ENCODE data around the gene YBEY. TPM values are rescaled to one million over a fixed set of nuclear protein-coding genes. Genes with fewer than 3 reads are reported as not detected.
"Not testable (repeated sequence)": the region's sequence is repeated elsewhere in the genome, so short reads cannot be mapped to it uniquely, and the experiment has no call there.

YBEY gene
- total RNA-seq, 6 donors from 2014 or later = 7.7 to 26.2 (median 10.8) TPM

GRCh38 chr21:46301759-46302158 lies 15.6 kb downstream of the YBEY start:
- Histone ChIP-seq H3K36me3 (peaks cover 0 to 11% (median 3%) of the 10 kb centered on the region in 4 donors), H3K4me3 (no peak overlapping the region), H3K4me1 (peaks cover 10 to 15% (median 13%) of the 10 kb centered on the region in 4 donors), H3K9me3 (no peaks in the 10 kb centered on the region), H3K27me3 (peaks cover 0 to 9% (median 1%) of the 10 kb centered on the region in 4 donors), H3K27ac (no peak overlapping the region)
- ATAC-seq (ENCODE audit: low FRiP score in 2 of 2) = no peak
- DNase-seq = no peak
- 92 to 98% methylated on average over 4 to 14 of the region's 14 CpGs for WGBS, 2 donors
- no peak for TF ChIP-seq POLR2A (IDR thresholded peaks at IDR 0.05)
- no peak for TF ChIP-seq POLR2AphosphoS5 (IDR thresholded peaks at IDR 0.05)
- TF ChIP-seq, protein P1, sequence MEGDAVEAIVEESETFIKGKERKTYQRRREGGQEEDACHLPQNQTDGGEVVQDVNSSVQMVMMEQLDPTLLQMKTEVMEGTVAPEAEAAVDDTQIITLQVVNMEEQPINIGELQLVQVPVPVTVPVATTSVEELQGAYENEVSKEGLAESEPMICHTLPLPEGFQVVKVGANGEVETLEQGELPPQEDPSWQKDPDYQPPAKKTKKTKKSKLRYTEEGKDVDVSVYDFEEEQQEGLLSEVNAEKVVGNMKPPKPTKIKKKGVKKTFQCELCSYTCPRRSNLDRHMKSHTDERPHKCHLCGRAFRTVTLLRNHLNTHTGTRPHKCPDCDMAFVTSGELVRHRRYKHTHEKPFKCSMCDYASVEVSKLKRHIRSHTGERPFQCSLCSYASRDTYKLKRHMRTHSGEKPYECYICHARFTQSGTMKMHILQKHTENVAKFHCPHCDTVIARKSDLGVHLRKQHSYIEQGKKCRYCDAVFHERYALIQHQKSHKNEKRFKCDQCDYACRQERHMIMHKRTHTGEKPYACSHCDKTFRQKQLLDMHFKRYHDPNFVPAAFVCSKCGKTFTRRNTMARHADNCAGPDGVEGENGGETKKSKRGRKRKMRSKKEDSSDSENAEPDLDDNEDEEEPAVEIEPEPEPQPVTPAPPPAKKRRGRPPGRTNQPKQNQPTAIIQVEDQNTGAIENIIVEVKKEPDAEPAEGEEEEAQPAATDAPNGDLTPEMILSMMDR (IDR thresholded peaks at IDR 0.05) = no peak
- no peak for TF ChIP-seq EP300 (IDR thresholded peaks at IDR 0.05)

DNA sequence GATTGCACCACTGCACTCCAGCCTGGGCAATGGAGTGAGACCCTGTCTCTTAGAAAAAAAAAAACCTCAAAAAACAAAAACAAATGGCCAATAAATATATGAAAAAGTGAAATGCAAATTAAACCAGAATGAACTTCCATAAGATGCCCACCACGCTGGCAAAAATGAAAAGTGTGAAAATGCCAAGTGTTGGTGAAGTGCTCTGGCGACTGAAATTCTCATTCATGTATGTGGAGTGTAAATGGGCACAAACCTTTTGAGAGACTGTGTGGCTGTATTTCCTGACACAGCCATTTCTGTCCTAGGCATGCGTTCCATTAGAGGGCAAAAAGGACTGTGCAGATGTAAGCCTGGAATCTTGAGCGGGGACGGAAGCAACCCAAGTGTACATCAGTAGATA lies 18.3 kb downstream of the YBEY start:
- no peaks in the 10 kb centered on the region for H3K9me3 ChIP-seq
- H3K36me3 ChIP-seq = peaks cover 0 to 13% (median 3%) of the 10 kb centered on the region in 4 donors
- DNase-seq (no peak), ATAC-seq (ENCODE audit: low FRiP score in 2 of 2) (no peak)
- H3K27ac ChIP-seq = no peak overlapping the region
- WGBS, 2 donors = 98% methylated on average over 5 of the region's 5 CpGs
- TF ChIP-seq POLR2AphosphoS5 (IDR thresholded peaks at IDR 0.05) = no peak
- no peak for TF ChIP-seq POLR2A (IDR thresholded peaks at IDR 0.05)
- TF ChIP-seq, protein P1 (IDR thresholded peaks at IDR 0.05) = no peak
- TF ChIP-seq EP300 (IDR thresholded peaks at IDR 0.05) = no peak
- no peaks in the 10 kb centered on the region for H3K4me1 ChIP-seq
- H3K27me3 ChIP-seq = no peaks in the 10 kb centered on the region
- no peak overlapping the region for H3K4me3 ChIP-seq

GRCh38 chr21:46304955-46305354 lies 18.8 kb downstream of the YBEY start:
- ATAC-seq (ENCODE audit: low FRiP score in 2 of 2) (no peak), DNase-seq (no peak)
- WGBS, 2 donors = 95% methylated on average over 11 of the region's 11 CpGs
- no peaks in the 10 kb centered on the region for H3K4me1 ChIP-seq
- H3K4me3 ChIP-seq = no peak overlapping the region
- TF ChIP-seq, protein P1 (IDR thresholded peaks at IDR 0.05) = no peak
- TF ChIP-seq EP300 (IDR thresholded peaks at IDR 0.05) (no peak), POLR2A (IDR thresholded peaks at IDR 0.05) (no peak), POLR2AphosphoS5 (IDR thresholded peaks at IDR 0.05) (no peak)
- peaks cover 0 to 13% (median 3%) of the 10 kb centered on the region in 4 donors for H3K36me3 ChIP-seq
- no peak overlapping the region for H3K27ac ChIP-seq
- H3K9me3 ChIP-seq = no peaks in the 10 kb centered on the region
- H3K27me3 ChIP-seq = no peaks in the 10 kb centered on the region

- DNase-seq = no peak
- TF ChIP-seq, protein P1 (IDR thresholded peaks at IDR 0.05) = no peak
- no peak for TF ChIP-seq EP300 (IDR thresholded peaks at IDR 0.05)
- TF ChIP-seq POLR2AphosphoS5 (IDR thresholded peaks at IDR 0.05) = no peak
- TF ChIP-seq POLR2A (IDR thresholded peaks at IDR 0.05) = no peak
- WGBS, 2 donors = 93 to 100% methylated on average over 2 of the region's 2 CpGs
- Histone ChIP-seq H3K36me3 (peaks cover 0 to 10% (median 0%) of the 10 kb centered on the region in 4 donors), H3K4me1 (no peaks in the 10 kb centered on the region), H3K9me3 (no peaks in the 10 kb centered on the region), H3K4me3 (no peak overlapping the region), H3K27ac (no peak overlapping the region), H3K27me3 (no peaks in the 10 kb centered on the region)
- ATAC-seq (ENCODE audit: low FRiP score in 2 of 2) = no peak
These were observed 21.5 kb downstream of the YBEY start for GRCh38 chr21:46307625-46308024.

DNA sequence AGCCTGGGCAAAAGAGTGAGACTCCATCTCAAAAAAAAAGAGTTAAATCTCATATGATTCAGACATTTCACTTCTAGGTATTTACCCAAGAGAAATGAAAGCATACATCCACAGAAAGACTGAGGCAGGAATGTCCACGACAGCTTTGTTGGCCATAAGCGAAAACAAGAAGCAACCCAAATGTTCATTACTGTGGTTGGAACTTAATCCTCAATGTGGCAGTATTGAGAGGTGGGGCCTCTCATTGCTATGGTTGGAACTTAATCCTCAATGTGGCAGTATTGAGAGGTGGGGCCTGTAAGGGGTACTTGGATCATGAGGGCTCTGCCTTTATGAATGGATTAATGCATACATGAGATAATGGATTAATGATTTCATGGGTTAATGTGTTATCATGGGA lies 22.3 kb downstream of the YBEY start:
- TF ChIP-seq POLR2AphosphoS5 (IDR thresholded peaks at IDR 0.05) (no peak), POLR2A (IDR thresholded peaks at IDR 0.05) (no peak), EP300 (IDR thresholded peaks at IDR 0.05) (no peak)
- TF ChIP-seq, protein P1 (IDR thresholded peaks at IDR 0.05) = no peak
- ATAC-seq (ENCODE audit: low FRiP score in 2 of 2) = no peak

GRCh38 chr21:46310260-46310659 lies 24.1 kb downstream of the YBEY start:
- H3K4me1 ChIP-seq; H3K27ac ChIP-seq; DNase-seq; ATAC-seq (ENCODE audit: low FRiP score in 2 of 2); H3K9me3 ChIP-seq; H3K36me3 ChIP-seq; H3K27me3 ChIP-seq; H3K4me3 ChIP-seq: not testable (repeated sequence)
- WGBS, 2 donors = 96 to 98% methylated on average over 8 of the region's 8 CpGs

More for the DNA sequence above, 22.3 kb downstream of the YBEY start:
- no peaks in the 10 kb centered on the region for H3K4me1 ChIP-seq
- H3K27me3 ChIP-seq = no peaks in the 10 kb centered on the region
- 90 to 91% methylated on average over 2 of the region's 2 CpGs for WGBS, 2 donors
- no peak for DNase-seq
- no peaks in the 10 kb centered on the region for H3K9me3 ChIP-seq
- peaks cover 0 to 10% (median 0%) of the 10 kb centered on the region in 4 donors for H3K36me3 ChIP-seq
- H3K4me3 ChIP-seq = no peak overlapping the region
- H3K27ac ChIP-seq = no peak overlapping the region

Data from upper lobe of left lung (tissue), 6 donors.